Upper lobe of left lung (tissue), 6 donors: ENCODE data around the gene CD83. TPM values are rescaled to one million over a fixed set of nuclear protein-coding genes. Genes with fewer than 3 reads are reported as not detected.

Experiments
- ATAC-seq, 2 donors: fragments of 200-7000 bp; cut with Tn5 transposase; one replicate each; pipeline ENCODE4 v1.9.1; 2022; ENCODE audit warnings: mild to moderate bottlenecking in 2 of 2, moderate library complexity in 2 of 2; ENCODE audit not compliant: low FRiP score in 2 of 2
- DNase-seq, 2 donors: peaks; one replicate each; pipeline ENCODE4 v3.0.0-alpha.2; 2019 to 2020
- H3K27ac ChIP-seq, 4 donors: fragments of 200-600 bp; sonication (generic); one replicate each; pipeline ENCODE4 v1.5.1; 2016 to 2019
- H3K27me3 ChIP-seq, 4 donors: fragments of 200-600 bp; sonication (generic); one replicate each; pipeline ENCODE4 v1.5.1; 2017 to 2019
- H3K36me3 ChIP-seq, 4 donors: fragments of 200-600 bp; sonication (generic); one replicate each; pipeline ENCODE4 v1.5.1; 2016 to 2019
- H3K4me1 ChIP-seq, 4 donors: fragments of 200-600 bp; sonication (generic); one replicate each; pipeline ENCODE4 v1.5.1; 2018 to 2019
- H3K4me3 ChIP-seq, 4 donors: fragments of 200-600 bp; sonication (generic); one replicate each; pipeline ENCODE4 v1.5.1; 2017 to 2019; ENCODE audit warnings: mild to moderate bottlenecking in 2 of 4, moderate library complexity in 1 of 4
- H3K9me3 ChIP-seq, 4 donors: fragments of 200-600 bp; sonication (generic); one replicate each; pipeline ENCODE4 v1.5.1; 2018 to 2019
- EP300 ChIP-seq, 4 donors: sonication (generic); formaldehyde crosslinking; IDR thresholded peaks; one replicate each; pipeline ENCODE4 v1.5.1; 2017; ENCODE audit warnings: antibody characterized with exemption in 4 of 4, control low read depth in 2 of 4
- POLR2A ChIP-seq, 4 donors: fragments of 450-650 bp; IDR thresholded peaks; one replicate each; pipeline ENCODE4 v1.5.1; 2016 to 2017; ENCODE audit warnings: antibody characterized with exemption in 4 of 4, mild to moderate bottlenecking in 2 of 4
- POLR2AphosphoS5 ChIP-seq, 2 donors: sonication (generic); formaldehyde crosslinking; IDR thresholded peaks; one replicate each; pipeline ENCODE4 v1.5.1; 2017; ENCODE audit warnings: antibody characterized with exemption in 2 of 2
- WGBS, 2 donors: methylation state at CpG; one replicate each; pipeline ENCODE4 v1.1.5; 2017 to 2018; 5-methylcytosine and 5-hydroxymethylcytosine counted together
- total RNA-seq, 6 donors: library from RNA; depleted of rRNA in 4 of 6; stranded (reverse); fragments of >200 nt in 4 of 6; gene quantifications; one replicate each; pipeline versions ENCODE4 v1.1.0 to v1.2.1, GENCODE V29; 2016 to 2021
- TF ChIP-seq, protein P1 (sequence below), 6 experiments: fragments of 450-650 bp in 4 of 6; fragments of 200-600 bp in 2 of 6; sonication (generic) in 2 of 6; IDR thresholded peaks; one replicate each; pipeline ENCODE4 v1.5.1; 2016 to 2019; ENCODE audit warnings: antibody characterized with exemption in 6 of 6
- donor health status: DM: no; HTN: no; CAD: no; lungs with moderate emphysema.
- donor health status: DM: no; HTN: yes; CAD: no; lungs with severe emphysema.

CD83 gene
- total RNA-seq, 6 donors from 2014 or later, result 13.6 to 40.6 (median 21.5) TPM

DNA sequence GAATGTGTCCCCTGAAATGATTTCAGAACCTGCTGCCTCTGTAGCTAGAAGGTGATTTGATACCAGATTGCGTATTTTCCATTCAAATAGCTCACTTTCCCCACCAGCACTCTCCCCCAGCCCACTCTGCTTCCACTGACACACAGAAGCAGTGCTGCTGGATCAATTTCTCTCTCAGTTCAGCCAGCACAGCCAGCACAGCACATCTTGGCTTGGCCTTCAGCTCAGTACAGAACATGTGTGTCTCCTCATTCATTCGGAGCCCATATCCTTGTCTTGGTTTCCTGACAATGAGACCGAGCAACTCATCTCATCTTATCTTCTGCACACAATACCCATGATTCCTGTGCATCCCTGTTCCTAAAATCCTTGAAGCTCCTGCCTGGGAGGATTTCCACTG is 33.8 kb upstream of the CD83 start:
- Histone ChIP-seq H3K27me3 (no peaks in the 10 kb centered on the region), H3K4me1 (no peaks in the 10 kb centered on the region), H3K4me3 (no peak overlapping the region), H3K27ac (no peak overlapping the region), H3K9me3 (no peaks in the 10 kb centered on the region), H3K36me3 (no peaks in the 10 kb centered on the region)
- ATAC-seq, result no peak
- 77 to 82% methylated on average over 3 of the region's 3 CpGs for WGBS, 2 donors
- TF ChIP-seq POLR2AphosphoS5 (IDR thresholded peaks at IDR 0.05), result no peak
- no peak for TF ChIP-seq EP300 (IDR thresholded peaks at IDR 0.05)
- no peak for TF ChIP-seq POLR2A (IDR thresholded peaks at IDR 0.05)
- TF ChIP-seq, protein P1, sequence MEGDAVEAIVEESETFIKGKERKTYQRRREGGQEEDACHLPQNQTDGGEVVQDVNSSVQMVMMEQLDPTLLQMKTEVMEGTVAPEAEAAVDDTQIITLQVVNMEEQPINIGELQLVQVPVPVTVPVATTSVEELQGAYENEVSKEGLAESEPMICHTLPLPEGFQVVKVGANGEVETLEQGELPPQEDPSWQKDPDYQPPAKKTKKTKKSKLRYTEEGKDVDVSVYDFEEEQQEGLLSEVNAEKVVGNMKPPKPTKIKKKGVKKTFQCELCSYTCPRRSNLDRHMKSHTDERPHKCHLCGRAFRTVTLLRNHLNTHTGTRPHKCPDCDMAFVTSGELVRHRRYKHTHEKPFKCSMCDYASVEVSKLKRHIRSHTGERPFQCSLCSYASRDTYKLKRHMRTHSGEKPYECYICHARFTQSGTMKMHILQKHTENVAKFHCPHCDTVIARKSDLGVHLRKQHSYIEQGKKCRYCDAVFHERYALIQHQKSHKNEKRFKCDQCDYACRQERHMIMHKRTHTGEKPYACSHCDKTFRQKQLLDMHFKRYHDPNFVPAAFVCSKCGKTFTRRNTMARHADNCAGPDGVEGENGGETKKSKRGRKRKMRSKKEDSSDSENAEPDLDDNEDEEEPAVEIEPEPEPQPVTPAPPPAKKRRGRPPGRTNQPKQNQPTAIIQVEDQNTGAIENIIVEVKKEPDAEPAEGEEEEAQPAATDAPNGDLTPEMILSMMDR (IDR thresholded peaks at IDR 0.05), result no peak
- DNase-seq, result no peak

DNA sequence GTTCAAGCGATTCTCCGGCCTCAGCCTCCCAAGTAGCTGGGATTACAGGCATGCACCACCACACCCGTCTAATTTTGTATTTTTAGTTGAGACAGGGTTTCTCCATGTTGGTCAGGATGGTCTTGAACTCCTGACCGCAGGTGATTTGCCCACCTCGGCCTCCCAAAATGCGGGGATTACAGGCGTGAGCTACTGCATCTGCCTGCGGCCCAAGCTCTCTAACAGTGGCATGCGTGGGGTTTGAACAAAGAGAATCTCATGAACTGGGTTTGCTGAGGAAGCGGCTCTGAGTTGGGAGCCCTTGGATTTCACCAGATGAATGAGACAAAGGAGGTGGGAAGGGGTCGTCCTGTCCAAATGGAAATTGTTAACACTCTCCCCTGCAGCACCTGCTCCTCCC is 33.2 kb upstream of the CD83 start:
- H3K36me3 ChIP-seq, result no peaks in the 10 kb centered on the region
- no peak for TF ChIP-seq POLR2A (IDR thresholded peaks at IDR 0.05)
- TF ChIP-seq, protein P1 (IDR thresholded peaks at IDR 0.05), result no peak
- no peak for TF ChIP-seq EP300 (IDR thresholded peaks at IDR 0.05)
- TF ChIP-seq POLR2AphosphoS5 (IDR thresholded peaks at IDR 0.05), result no peak
- H3K9me3 ChIP-seq, result no peaks in the 10 kb centered on the region
- no peak for ATAC-seq
- 93 to 96% methylated on average over 11 of the region's 11 CpGs for WGBS, 2 donors
- no peaks in the 10 kb centered on the region for H3K27me3 ChIP-seq
- H3K4me1 ChIP-seq, result no peaks in the 10 kb centered on the region
- DNase-seq, result no peak
- no peak overlapping the region for H3K27ac ChIP-seq
- H3K4me3 ChIP-seq, result no peak overlapping the region

DNA sequence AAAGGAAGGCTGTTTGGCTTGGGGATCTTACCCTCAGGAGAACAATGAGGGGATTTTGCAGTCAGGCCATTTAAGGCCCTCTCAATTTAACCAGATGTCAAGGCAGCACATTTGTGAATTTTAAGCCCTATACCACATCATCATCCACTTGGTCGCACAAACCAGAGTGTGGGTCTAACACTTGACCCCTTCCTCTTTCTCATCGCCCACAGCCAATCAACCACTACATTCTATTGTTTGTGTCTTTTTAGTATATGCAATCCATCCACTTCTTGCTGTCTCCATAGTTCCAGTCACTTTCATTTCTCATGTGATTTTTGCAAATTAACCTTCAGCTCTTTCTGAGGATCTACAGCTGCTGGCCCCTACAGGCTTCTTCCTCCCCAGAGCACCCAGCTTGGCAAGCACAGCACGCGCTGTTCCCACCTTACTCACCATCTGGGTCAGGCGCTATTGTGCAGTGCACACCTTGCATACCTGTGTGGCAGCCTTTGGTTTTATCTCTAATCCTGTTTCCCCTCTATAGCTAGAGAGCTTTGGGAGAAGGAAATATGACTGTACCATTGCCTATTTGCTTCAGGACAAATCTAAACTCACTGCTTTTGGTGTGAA is 32.3 kb upstream of the CD83 start:
- no peak for TF ChIP-seq EP300 (IDR thresholded peaks at IDR 0.05)
- no peak for TF ChIP-seq POLR2A (IDR thresholded peaks at IDR 0.05)
- no peaks in the 10 kb centered on the region for H3K9me3 ChIP-seq
- no peak overlapping the region for H3K4me3 ChIP-seq
- no peaks in the 10 kb centered on the region for H3K4me1 ChIP-seq
- DNase-seq, result no peak
- no peaks in the 10 kb centered on the region for H3K27me3 ChIP-seq
- H3K27ac ChIP-seq, result no peak overlapping the region
- WGBS, 2 donors, result 93 to 94% methylated on average over 5 of the region's 5 CpGs
- H3K36me3 ChIP-seq, result no peaks in the 10 kb centered on the region
- ATAC-seq, result no peak

DNA sequence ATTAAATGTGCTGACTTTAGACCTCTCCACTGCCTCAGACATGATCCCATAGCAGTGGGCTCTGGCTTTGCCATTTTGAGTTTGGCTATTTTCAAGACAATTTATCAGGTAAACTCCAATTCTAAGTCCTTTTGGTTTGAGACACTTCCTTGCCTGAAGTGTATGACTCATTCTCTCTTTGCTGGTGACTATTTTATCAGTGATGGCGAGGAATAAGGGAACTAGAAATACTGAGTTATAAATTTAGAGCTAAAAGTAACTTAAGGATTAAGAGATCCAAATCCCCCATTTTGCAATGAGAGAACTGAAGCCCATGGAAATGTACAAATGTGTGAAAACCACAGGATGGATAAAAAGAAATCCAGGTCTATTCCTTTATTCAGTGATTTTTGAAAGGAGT is 30.9 kb upstream of the CD83 start:
- H3K27ac ChIP-seq, result no peak overlapping the region
- H3K9me3 ChIP-seq, result no peaks in the 10 kb centered on the region
- no peak for ATAC-seq
- no peaks in the 10 kb centered on the region for H3K27me3 ChIP-seq
- H3K36me3 ChIP-seq, result no peaks in the 10 kb centered on the region
- DNase-seq, result no peak
- no peak overlapping the region for H3K4me3 ChIP-seq
- no peaks in the 10 kb centered on the region for H3K4me1 ChIP-seq
- TF ChIP-seq POLR2AphosphoS5 (IDR thresholded peaks at IDR 0.05) (no peak), POLR2A (IDR thresholded peaks at IDR 0.05) (no peak), EP300 (IDR thresholded peaks at IDR 0.05) (no peak)
- TF ChIP-seq, protein P1 (IDR thresholded peaks at IDR 0.05), result no peak
- WGBS, 2 donors, result 55 to 81% methylated on average over 1 of the region's 1 CpG

DNA sequence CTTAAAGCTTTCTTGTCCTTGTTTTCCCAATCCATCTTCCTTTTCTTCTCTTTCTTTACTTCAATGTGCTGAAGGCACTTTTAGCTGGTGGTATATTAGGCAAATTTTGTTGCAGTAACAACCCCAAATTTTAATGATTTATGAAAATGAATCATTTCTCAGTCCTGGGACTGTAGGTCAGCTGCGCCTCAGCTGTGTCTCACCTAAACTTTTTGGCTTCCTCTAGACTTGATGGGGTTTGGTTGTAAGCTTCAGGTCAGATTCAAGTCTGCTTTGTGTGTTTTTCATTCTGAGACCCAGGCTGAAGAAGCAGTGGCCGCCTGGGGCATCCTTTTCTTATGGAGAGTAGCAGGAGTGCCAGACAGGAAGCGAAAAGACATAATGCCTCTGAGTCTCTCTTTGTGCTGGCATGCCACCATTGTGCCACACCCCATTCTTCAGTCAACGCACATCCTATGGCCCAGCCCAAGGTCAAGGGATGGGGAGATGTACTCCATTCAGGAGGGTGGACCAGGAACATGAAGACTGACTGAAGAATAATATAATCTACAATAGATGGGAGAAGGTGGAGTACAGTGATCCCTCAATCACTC is 28.9 kb upstream of the CD83 start:
- no peak for DNase-seq
- Histone ChIP-seq H3K9me3 (no peaks in the 10 kb centered on the region), H3K4me3 (no peak overlapping the region), H3K4me1 (no peaks in the 10 kb centered on the region), H3K36me3 (no peaks in the 10 kb centered on the region), H3K27ac (no peak overlapping the region), H3K27me3 (no peaks in the 10 kb centered on the region)
- 48 to 59% methylated on average over 4 of the region's 4 CpGs for WGBS, 2 donors
- TF ChIP-seq, protein P1 (IDR thresholded peaks at IDR 0.05), result no peak
- TF ChIP-seq POLR2AphosphoS5 (IDR thresholded peaks at IDR 0.05) (no peak), EP300 (IDR thresholded peaks at IDR 0.05) (no peak), POLR2A (IDR thresholded peaks at IDR 0.05) (no peak)
- ATAC-seq, result no peak
